Neural progenitor cell (in vitro differentiated cells): Measurements from ENCODE around the gene FRMPD2. TPM values are rescaled to one million over a fixed set of nuclear protein-coding genes. Genes with fewer than 3 reads are reported as not detected.

Source experiments
- total RNA-seq: library from RNA; depleted of rRNA; stranded (reverse); fragments of >200 nt; gene quantifications from 2 replicates; pipeline ENCODE4 v1.2.3, GENCODE V29; 2015; ENCODE audit warnings: low replicate concordance

FRMPD2 gene
- total RNA-seq, 1 donor from 2014 or later = not detected

Other genes with a start within 250 kb of the FRMPD2 start
- gene MAPK8, start 32.0 kb upstream of the FRMPD2 start, total RNA-seq = 137 and 166 TPM in 2 replicates